CD14-positive monocyte (primary cell): ENCODE data around the gene RHOU. TPM values are rescaled to one million over a fixed set of nuclear protein-coding genes. Genes with fewer than 3 reads are reported as not detected.

Source experiments
- DNase-seq, 3 donors: peaks; one replicate each; pipeline ENCODE4 v3.0.0-alpha.2; 2011 to 2022
- H2AFZ ChIP-seq: 2 replicates; pipeline ENCODE4 v1.6.0; 2012; ENCODE audit warnings: mild to moderate bottlenecking, low read depth, low read length, inconsistent platforms; ENCODE audit not compliant: insufficient read depth, poor library complexity, severe bottlenecking
- H3K27ac ChIP-seq, 2 donors: 1 replicate in 1 of 2; 2 replicates in 1 of 2; pipeline ENCODE4 v1.5.1; 2012 to 2013; ENCODE audit warnings: low read length in 2 of 2, control low read depth in 1 of 2, inconsistent platforms in 1 of 2, low read depth in 1 of 2, mild to moderate bottlenecking in 1 of 2
- H3K27me3 ChIP-seq, 2 donors: one replicate each; pipeline versions ENCODE4 v1.6.0 to v1.6.1; 2011 to 2013; ENCODE audit warnings: low read length in 2 of 2; ENCODE audit not compliant: control insufficient read depth in 2 of 2, insufficient read depth in 2 of 2
- H3K36me3 ChIP-seq, 2 donors: replicated peaks in 1 of 2; 1 replicate in 1 of 2; 2 replicates in 1 of 2; pipeline versions ENCODE4 v1.5.1 to v1.6.1; 2012 to 2013; ENCODE audit warnings: low read length in 2 of 2, control low read depth in 1 of 2, inconsistent platforms in 1 of 2, mild to moderate bottlenecking in 1 of 2; ENCODE audit not compliant: insufficient read depth in 2 of 2, control insufficient read depth in 1 of 2
- H3K4me1 ChIP-seq, 2 donors: 1 replicate in 1 of 2; 2 replicates in 1 of 2; pipeline versions ENCODE4 v1.5.1 to v1.6.1; 2012 to 2013; ENCODE audit warnings: low read length in 2 of 2, control low read depth in 1 of 2, inconsistent platforms in 1 of 2, mild to moderate bottlenecking in 1 of 2, moderate library complexity in 1 of 2; ENCODE audit not compliant: insufficient read depth in 2 of 2, control insufficient read depth in 1 of 2
- H3K4me2 ChIP-seq: replicated peaks from 2 replicates; pipeline ENCODE3; 2012; ENCODE audit warnings: low read length, moderate library complexity, mild to moderate bottlenecking; ENCODE audit not compliant: poor library complexity, severe bottlenecking; ENCODE audit errors: extremely low read depth
- H3K4me3 ChIP-seq, 3 experiments: fragments of 200-600 bp in 1 of 3; sonication (generic) in 1 of 3; replicated peaks in 1 of 3; 1 replicate in 2 of 3; 2 replicates in 1 of 3; pipeline ENCODE4 v1.5.1; 2011 to 2013; ENCODE audit warnings: low read length in 3 of 3, mild to moderate bottlenecking in 3 of 3, control low read depth in 2 of 3, low read depth in 2 of 3, inconsistent platforms in 1 of 3, moderate library complexity in 1 of 3
- H3K79me2 ChIP-seq: 2 replicates; pipeline ENCODE4 v1.6.0; 2012; ENCODE audit warnings: mild to moderate bottlenecking, control low read depth, inconsistent platforms, low read length, moderate library complexity; ENCODE audit not compliant: insufficient read depth
- H3K9ac ChIP-seq: 2 replicates; pipeline ENCODE4 v1.6.0; 2017; ENCODE audit warnings: low read length, mild to moderate bottlenecking; ENCODE audit not compliant: insufficient read depth, poor library complexity, severe bottlenecking
- H3K9me3 ChIP-seq, 2 donors: replicated peaks in 1 of 2; 1 replicate in 1 of 2; 2 replicates in 1 of 2; pipeline versions ENCODE4 v1.5.1 to v1.6.1; 2012 to 2013; ENCODE audit warnings: low read length in 2 of 2, control low read depth in 1 of 2; ENCODE audit not compliant: control insufficient read depth in 1 of 2, insufficient read depth in 1 of 2
- H4K20me1 ChIP-seq: 2 replicates; pipeline ENCODE4 v1.6.0; 2012; ENCODE audit warnings: mild to moderate bottlenecking, low read length, control low read depth, moderate library complexity; ENCODE audit not compliant: insufficient read depth
- H3K27ac Mint-ChIP-seq, 7 donors: one replicate each; pipeline ENCODE4 v1.8.0; 2020; ENCODE audit warnings: mild to moderate bottlenecking in 7 of 7, mixed read lengths in 7 of 7, moderate library complexity in 6 of 7, inconsistent platforms in 2 of 7
- H3K27me3 Mint-ChIP-seq, 3 donors: one replicate each; pipeline ENCODE4 v1.8.0; 2021 to 2022; ENCODE audit warnings: low read depth in 3 of 3, mild to moderate bottlenecking in 3 of 3, mixed read lengths in 3 of 3, moderate library complexity in 3 of 3, inconsistent platforms in 1 of 3
- H3K36me3 Mint-ChIP-seq, 2 donors: one replicate each; pipeline ENCODE4 v1.8.0; 2020; ENCODE audit warnings: mixed read lengths in 2 of 2, inconsistent platforms in 1 of 2, mild to moderate bottlenecking in 1 of 2
- H3K4me1 Mint-ChIP-seq: one replicate; pipeline ENCODE4 v1.8.0; 2020; ENCODE audit warnings: mild to moderate bottlenecking, mixed read lengths
- H3K4me3 Mint-ChIP-seq, 2 donors: one replicate each; pipeline ENCODE4 v1.8.0; 2020; ENCODE audit warnings: mild to moderate bottlenecking in 2 of 2, mixed read lengths in 2 of 2, moderate library complexity in 1 of 2
- H3K9me3 Mint-ChIP-seq, 7 donors: one replicate each; pipeline ENCODE4 v1.8.0; 2020 to 2022; ENCODE audit warnings: mixed read lengths in 7 of 7, mild to moderate bottlenecking in 6 of 7, moderate library complexity in 6 of 7, inconsistent platforms in 2 of 7
- WGBS: methylation state at CpG from one replicate; pipeline ENCODE4 v1.1.5; 2013; ENCODE audit warnings: missing lambda C conversion rate; ENCODE audit not compliant: insufficient coverage; 5-methylcytosine and 5-hydroxymethylcytosine counted together
- intact Hi-C, 2 donors: fragments of 100-400 bp; cut with micrococcal nuclease; formaldehyde crosslinking; loops; one replicate each; pipeline versions ENCODE4 v1.15.0 to v1.15.1; 2023
- polyA plus RNA-seq, 3 donors: library from polyadenylated mRNA; depleted of rRNA in 1 of 3; unstranded in 2 of 3; stranded (reverse) in 1 of 3; fragments of 300-500 nt in 2 of 3; fragments of >200 nt in 1 of 3; fragmentation: Illumina TruSeq in 2 of 3; gene quantifications; 1 replicate in 2 of 3; 2 replicates in 1 of 3; pipeline ENCODE4 v1.2.3, GENCODE V29; 2012 to 2021
- TF ChIP-seq, protein P1 (sequence below): fragments of 200-600 bp; IDR thresholded peaks from one replicate; pipeline ENCODE4 v1.8.0; 2022; ENCODE audit warnings: antibody characterized with exemption, mild to moderate bottlenecking

Gene RHOU
- polyA plus RNA-seq, 3 donors, result 4.1 to 11.6 (median 4.8) TPM

DNA sequence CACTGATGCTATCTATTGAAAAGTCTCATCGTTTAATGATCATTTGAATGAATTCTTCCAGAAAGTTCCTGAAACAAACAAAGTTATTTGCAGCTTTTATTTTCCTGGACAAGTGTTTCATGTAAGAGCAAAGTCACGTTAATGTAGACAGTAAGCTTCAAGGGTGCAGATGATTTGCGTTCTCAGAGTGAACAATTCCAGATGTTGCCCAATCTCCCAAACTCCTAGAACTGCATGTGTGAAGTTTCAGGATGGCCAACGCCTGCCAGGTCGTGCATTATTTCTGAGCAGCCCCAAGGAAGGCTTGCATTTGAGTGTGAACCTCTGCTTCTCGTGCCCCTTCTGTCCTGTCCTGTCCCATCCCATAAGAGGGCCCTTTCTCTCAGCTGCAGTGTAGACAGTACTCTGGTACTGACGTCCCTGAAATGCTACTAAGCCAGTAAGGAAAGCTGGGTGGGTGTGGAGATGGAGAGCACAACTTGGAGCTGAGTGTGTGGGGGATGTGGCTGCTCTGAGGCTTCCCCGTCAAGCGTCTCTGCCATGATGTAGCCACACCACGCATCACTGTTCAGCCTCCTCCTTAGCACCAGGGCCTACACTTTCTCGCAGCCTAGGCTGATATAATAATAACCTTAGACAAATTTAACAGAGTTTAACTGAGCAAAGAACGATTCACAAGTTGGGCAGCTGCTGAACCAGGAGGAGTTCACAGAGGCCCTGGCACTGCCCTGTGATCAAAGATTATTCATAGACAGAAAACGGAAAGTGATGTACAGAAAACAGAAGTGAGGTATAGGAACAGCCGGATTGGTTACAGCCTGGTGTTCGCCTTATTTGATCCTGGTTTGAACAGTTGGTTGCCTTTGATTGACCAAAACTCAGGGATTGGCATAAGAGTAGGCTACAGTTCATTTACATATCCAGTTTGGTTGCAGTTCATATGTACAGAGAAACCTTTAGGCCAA is 50.4 kb downstream of the RHOU start:
- Histone ChIP-seq H3K4me3 (no peak overlapping the region), H3K4me1 (peaks cover 22 to 28% of the 10 kb centered on the region in 2 donors), H3K9ac (no peak overlapping the region), H3K4me2 (no peak overlapping the region), H2AFZ (no peak overlapping the region), H4K20me1 (no peaks in the 10 kb centered on the region), H3K27ac (no peak overlapping the region), H3K79me2 (no peaks in the 10 kb centered on the region), H3K9me3 (no peaks in the 10 kb centered on the region), H3K27me3 (no peaks in the 10 kb centered on the region), H3K36me3 (no peaks in the 10 kb centered on the region)
- peak in 2 of 3 donors; percentile 22 to 39 for DNase-seq
- H3K27ac Mint-ChIP-seq, result peak overlapping the region in 3 of 7 donors; percentile 10 to 52 (median 42)
- H3K9me3 Mint-ChIP-seq, result peaks cover 0 to 2% (median 0%) of the 10 kb centered on the region in 7 donors
- H3K27me3 Mint-ChIP-seq, result peaks cover 0 to 7% (median 2%) of the 10 kb centered on the region in 3 donors
- WGBS, result 53% methylated on average over 6 of the region's 15 CpGs
- H3K36me3 Mint-ChIP-seq, result peaks cover 0 to 6% of the 10 kb centered on the region in 2 donors
- intact Hi-C loops, result no loop called here
- peaks cover 34% of the 10 kb centered on the region for H3K4me1 Mint-ChIP-seq
- TF ChIP-seq, protein P1, sequence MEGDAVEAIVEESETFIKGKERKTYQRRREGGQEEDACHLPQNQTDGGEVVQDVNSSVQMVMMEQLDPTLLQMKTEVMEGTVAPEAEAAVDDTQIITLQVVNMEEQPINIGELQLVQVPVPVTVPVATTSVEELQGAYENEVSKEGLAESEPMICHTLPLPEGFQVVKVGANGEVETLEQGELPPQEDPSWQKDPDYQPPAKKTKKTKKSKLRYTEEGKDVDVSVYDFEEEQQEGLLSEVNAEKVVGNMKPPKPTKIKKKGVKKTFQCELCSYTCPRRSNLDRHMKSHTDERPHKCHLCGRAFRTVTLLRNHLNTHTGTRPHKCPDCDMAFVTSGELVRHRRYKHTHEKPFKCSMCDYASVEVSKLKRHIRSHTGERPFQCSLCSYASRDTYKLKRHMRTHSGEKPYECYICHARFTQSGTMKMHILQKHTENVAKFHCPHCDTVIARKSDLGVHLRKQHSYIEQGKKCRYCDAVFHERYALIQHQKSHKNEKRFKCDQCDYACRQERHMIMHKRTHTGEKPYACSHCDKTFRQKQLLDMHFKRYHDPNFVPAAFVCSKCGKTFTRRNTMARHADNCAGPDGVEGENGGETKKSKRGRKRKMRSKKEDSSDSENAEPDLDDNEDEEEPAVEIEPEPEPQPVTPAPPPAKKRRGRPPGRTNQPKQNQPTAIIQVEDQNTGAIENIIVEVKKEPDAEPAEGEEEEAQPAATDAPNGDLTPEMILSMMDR, result no peak
- no peak overlapping the region for H3K4me3 Mint-ChIP-seq

DNA sequence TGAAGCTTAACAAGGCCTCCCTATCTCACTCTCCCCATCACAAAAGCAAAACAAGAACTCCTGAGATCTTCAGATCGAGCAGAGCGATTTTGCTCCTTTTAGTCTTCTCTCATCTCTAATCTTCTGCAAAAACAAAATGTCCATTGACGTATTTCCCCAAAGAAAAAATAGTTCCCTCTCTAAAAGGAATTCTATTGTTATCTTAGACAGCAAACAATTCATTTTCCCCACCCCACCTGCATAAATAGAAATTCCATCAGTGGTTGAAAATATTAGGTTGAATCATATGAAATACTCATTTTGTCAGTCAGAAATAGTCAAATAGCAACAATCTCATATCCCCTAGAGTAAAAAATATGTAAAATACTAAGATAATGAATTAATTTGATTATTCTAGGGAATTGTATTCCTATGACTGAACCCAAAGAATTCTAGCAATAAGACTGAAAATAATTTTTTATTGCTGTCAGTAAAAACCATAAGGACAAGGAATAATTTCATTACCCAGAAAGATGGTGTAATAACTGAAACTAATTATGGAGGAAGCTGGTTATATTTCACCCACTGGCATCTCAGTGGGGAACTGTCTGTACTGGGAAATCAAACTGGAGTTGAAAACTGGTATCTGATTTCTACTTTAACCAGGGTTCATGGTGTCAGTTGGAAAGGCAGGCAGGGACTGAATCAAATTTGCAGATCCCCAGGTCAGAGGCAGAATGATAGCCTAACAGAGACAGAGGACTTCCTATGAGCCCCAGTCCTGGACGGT is 51.3 kb downstream of the RHOU start:
- no peaks in the 10 kb centered on the region for H3K79me2 ChIP-seq
- WGBS, result 100% methylated on average over 2 of the region's 4 CpGs
- H3K27ac ChIP-seq, result no peak overlapping the region
- H4K20me1 ChIP-seq, result no peaks in the 10 kb centered on the region
- no peaks in the 10 kb centered on the region for H3K9me3 ChIP-seq
- H3K27me3 Mint-ChIP-seq, result peaks cover 0 to 7% (median 2%) of the 10 kb centered on the region in 3 donors
- H3K27me3 ChIP-seq, result no peaks in the 10 kb centered on the region
- DNase-seq, result peak in 2 of 3 donors; percentile 25 to 40
- TF ChIP-seq, protein P1, result no peak
- H3K4me3 ChIP-seq, result no peak overlapping the region
- H3K4me2 ChIP-seq, result no peak overlapping the region
- H3K9me3 Mint-ChIP-seq, result peaks cover 0 to 2% (median 0%) of the 10 kb centered on the region in 7 donors
- intact Hi-C loops, result no loop called here
- H3K4me1 ChIP-seq, result peaks cover 22 to 28% of the 10 kb centered on the region in 2 donors
- H3K27ac Mint-ChIP-seq, result peak overlapping the region in 3 of 7 donors; percentile 11 to 52 (median 29)
- no peak overlapping the region for H3K4me3 Mint-ChIP-seq
- peaks cover 0 to 6% of the 10 kb centered on the region in 2 donors for H3K36me3 Mint-ChIP-seq
- no peaks in the 10 kb centered on the region for H3K36me3 ChIP-seq
- H3K9ac ChIP-seq, result no peak overlapping the region
- no peak overlapping the region for H2AFZ ChIP-seq
- peaks cover 37% of the 10 kb centered on the region for H3K4me1 Mint-ChIP-seq
